Cardiac septum (tissue), 1 donor: ENCODE data around the gene CAPN3. TPM values are rescaled to one million over a fixed set of nuclear protein-coding genes. Genes with fewer than 3 reads are reported as not detected.

Experiments used
- DNase-seq: peaks from one replicate; pipeline ENCODE4 v3.0.0-alpha.2; 2020; ENCODE audit warnings: low spot score
- intact Hi-C: fragments of 100-400 bp; cut with DNase I; formaldehyde crosslinking; loops from one replicate; pipeline ENCODE4 v1.14.0; 2022
- total RNA-seq: library from RNA; stranded (reverse); fragmentation: NEBNext Ultra II Directional; extraction: Animal tissue kit (Norgen Biotek cat#: 25700); gene quantifications from one replicate; pipeline ENCODE4 v1.2.1, GENCODE V29; 2021
- donor health status: DM: no; HTN: no; CAD: no.

The CAPN3 gene
- total RNA-seq, 1 donor from 2014 or later, result 14.8 TPM

DNA sequence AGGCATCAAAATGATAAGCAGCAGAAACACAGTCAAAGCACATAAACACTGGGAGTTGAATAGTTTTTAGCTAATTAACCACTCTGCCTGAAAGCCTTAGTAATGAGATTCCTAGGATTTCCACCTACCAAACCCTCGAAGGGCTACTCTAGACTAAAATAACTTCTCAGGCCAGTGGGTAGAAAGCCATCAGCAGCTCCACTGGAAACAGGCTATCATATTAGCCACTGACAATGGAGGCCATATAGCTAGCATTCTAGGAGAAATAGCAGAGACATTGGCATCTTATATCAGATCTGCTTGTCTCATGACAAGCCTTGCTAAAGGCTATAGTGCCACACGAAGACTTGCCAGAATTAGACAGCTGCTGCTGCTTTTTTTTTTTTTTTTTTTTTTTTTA lies 4.5 kb upstream of the CAPN3 start:
- intact Hi-C loops, result no loop called here
- no peak for DNase-seq

DNA sequence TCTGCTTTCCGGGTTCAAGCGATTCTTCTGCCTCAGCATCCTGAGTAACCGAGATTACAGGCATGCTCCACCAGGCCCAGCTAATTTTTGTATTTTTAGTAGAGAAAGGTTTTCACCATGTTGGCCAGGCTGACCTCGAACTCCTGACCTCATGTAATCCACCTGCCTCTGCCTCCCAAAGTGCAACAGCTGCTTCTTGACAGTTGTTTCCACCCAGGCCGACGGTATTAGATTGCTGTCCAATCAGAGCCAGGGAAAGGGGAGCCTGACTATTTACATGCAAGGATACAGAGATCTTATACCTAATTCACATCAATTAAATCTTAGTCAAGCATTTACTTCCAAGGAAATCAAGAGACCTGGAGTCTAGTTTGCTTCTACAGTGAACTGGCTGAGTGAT lies 4.0 kb upstream of the CAPN3 start:
- DNase-seq, result no peak
- intact Hi-C loops, result no loop called here

DNA sequence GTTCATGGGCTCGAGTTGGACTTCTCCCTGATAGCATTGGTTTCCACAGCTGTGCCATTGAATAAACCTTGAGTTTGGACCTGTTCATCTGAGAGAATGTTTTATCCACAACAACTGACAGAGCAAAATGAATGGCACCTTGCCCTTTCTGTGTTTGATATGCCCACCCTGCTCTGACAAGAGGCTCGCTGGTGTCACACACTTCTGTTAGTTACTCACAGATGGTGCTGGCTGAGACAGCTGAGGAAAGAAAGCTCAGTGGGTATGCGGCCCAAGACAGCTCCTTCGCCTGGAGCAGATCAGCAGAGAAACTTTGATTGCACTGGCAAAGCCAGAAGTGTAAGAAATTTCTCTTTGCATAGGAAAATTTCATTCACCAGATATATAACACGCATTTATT lies 2.5 kb upstream of the CAPN3 start:
- DNase-seq, result no peak
- intact Hi-C loops, result no loop called here

DNA sequence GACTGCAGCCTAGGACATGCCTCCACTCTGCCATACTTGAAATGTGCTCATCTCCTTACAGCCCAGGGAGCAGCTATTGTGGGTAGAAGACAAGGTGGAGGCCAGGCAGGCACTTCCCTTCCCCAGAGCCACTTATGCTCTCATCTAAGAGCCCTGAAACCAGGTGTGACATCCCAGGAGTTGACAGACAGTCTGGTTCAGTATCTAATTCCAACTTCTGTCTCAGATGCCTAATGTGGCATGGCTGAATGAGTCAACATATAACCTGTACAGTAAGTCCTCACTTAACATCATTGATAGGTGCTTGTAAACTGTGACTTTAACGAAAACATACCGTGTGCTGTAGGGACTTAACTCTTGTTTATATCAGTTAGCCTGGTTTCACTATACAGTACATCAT lies 1.2 kb upstream of the CAPN3 start:
- DNase-seq, result no peak
- intact Hi-C loops, result no loop called here

DNA sequence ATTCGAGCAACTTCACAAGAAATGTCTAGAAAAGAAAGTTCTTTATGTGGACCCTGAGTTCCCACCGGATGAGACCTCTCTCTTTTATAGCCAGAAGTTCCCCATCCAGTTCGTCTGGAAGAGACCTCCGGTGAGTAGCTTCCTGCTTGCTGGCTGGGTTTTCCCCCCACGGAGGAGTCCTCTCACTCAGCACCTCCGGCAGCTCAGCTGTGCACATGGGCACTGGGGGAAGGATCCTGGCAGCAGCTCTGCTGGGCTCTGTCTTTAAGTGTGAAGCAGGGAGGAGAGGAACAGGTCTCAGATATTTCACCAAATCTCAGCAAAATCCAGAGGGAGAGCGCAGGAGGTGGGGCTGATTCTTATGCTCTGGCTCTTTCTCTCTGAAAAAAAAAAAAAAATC lies 684 bp downstream of the CAPN3 start:
- intact Hi-C loops, result no loop called here
- DNase-seq, result no peak

DNA sequence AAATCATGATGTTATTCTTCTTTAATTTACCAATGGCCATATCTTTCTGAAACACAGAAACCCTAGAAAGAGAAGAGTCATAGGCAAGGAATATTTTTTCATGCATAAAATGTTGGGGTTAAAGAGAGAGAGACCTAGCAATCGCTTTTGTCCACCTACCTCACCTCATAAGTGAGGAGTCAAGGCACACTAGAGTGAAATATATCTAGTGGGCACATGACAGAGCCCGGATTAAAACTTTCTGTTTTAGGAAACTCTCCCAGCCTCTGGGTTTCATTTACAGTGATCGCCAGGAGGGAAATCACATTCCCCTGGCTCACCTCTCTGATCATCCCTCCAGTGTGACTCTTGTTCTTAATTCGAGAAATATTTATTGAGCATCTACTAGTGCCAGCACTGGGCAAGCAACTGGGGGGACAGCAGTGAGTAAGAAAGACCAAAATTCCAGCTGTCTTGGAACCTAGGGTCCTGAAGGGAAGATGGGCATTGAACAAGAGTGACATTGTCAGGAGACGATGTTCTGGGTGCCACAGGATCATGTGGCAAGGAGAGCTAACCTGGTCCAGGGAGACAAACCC lies 1.3 kb downstream of the CAPN3 start:
- no peak for DNase-seq
- intact Hi-C loops, result no loop called here

DNA sequence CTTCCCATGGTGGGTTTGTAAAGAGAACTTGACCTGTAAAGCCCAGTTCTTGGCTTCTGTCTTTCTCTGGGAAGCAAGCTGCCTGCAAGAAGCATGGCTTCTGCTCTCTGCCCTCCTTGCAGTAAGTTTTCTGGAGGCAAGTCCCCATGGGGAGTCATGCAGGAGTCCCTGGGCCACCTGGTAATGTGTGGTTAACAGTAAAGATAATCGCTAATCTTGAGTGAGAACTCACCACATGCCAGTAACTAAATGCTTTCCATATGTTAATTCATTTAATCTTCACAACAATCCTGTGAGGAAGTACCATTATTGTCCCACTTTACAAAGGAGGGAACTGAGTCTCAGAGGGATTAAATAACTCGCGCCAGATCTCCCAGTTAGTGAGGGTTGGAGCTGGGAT lies 4.2 kb downstream of the CAPN3 start:
- intact Hi-C loops, result no loop called here
- no peak for DNase-seq

DNA sequence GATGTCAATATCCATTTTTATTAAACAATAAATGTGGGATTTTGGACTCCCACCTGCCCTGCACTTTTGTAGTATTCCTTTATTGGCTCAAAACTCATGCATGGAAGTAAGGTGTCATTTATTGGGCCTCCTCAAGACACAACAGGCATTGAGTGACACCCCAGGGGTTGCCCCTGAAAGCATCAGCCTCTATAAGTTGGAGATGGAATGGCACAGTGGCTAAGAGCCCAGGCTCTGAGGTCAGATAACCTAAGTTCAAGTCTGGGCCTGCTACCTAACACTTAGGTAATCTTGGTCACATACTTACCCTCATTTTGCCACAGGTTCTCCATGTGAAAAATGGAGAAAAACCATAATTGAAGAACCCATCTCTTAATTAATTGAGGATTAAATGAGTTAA lies 4.6 kb downstream of the CAPN3 start:
- intact Hi-C loops, result no loop called here
- DNase-seq, result no peak

DNA sequence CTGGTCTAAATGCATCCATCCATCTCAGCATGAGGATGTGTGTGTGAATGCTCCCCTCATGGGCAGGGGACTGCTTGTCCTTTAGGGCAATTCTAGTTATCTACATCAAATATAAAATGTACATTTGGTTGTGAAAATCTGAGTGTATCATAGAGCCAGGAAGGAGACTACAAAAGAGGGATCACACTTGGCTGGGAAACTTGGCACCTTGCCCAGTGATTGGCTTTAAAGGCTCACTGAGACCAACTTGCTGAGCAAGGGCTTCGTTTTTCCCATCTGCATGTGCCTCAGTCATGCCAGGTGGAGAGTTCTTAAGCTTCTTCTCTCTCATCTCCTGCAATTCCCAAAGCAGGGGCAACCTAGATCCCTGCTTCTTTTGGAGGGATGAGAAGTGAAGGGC lies 5.2 kb downstream of the CAPN3 start:
- DNase-seq, result no peak

DNA sequence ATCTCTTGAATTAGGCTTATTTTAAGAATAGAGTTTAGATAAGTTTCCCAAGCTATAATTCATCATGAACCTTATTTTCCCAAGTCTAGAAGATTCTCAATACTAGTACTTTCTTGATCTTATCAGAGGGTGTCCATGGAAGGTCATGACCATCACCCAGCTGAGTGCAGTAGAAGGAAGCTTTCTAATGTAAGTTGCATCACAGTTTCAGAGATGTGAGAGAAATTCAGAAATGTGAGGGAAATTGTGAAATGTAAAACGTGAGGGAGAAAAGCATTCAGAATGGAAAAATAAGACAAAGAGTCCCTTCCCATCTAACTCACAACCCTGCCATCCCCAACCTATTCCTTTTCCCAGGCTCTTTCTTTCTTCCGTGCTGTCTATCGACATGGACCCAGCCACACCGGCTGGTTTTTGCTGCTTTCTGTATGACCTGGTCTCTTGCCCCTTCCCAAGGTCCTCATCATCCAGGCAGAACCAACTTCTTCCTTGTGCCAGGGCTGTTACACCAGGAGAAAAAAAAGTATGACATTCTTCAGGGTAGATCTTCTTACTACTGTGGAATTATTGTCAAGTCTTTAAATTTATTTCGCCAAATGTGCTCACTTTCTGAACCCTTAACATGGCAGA lies 6.7 kb downstream of the CAPN3 start:
- DNase-seq, result no peak
- intact Hi-C loops, result no loop called here

More for the DNA sequence above, 5.2 kb downstream of the CAPN3 start:
- intact Hi-C loops, result no loop called here

DNA sequence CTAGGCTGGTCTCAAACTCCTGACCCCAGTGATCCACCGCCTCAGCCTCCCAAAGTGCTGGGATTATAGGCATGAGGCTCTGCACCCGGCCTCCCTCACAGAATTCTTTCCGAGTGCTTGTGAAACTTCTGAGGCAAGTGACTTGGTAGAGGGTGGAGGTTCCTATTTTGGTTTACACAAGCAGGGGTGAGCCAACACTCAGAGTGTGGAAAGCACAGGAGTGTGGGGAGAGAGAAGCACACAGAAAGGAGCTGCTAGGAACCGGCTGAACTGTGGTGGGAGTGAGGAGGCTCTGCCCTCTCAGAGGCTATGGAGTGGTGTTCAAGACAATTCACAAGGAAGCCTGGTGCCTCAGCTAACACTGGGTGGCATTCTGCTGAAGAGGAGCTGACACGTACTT lies 7.7 kb downstream of the CAPN3 start:
- no peak for DNase-seq
- intact Hi-C loops, result no loop called here

DNA sequence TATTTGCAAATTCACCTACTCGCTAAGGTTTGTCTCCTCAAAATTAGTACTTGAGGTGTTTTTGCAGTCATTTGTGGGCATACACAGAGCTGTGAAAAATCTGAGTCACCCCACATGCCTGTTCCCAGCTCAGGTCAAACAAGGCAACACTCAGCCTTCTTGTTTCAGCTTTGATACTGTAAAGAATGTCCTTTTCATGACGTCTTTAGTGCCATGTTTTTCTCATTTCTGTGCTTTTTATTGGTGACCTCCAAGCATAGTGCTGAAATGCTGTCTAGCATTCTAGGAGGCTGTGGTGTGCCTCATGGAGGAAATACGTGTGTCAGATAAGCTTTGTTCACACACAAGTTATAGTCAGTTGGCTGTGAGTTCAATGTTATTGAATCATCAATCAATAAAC lies 8.8 kb downstream of the CAPN3 start:
- intact Hi-C loops, result no loop called here
- no peak for DNase-seq

DNA sequence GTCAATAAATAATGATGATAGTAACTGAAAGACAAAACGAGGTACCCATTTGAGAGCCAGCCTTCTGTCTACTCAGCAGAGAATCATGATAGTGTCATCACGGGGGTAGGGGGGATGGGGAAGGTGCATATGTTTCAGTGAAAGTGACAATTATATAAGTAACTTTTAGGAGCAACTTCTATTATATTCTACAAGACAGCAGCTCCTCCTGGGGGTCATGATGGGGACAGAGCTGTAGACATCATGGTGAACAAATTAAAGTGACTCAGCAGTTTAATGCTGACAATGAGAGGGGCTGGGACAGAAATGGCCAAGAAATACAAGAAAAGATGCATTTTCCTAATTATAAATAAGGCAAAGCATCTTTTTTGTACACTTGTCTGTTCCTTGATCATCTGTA lies 11.8 kb downstream of the CAPN3 start:
- intact Hi-C loops, result no loop called here
- DNase-seq, result no peak

DNA sequence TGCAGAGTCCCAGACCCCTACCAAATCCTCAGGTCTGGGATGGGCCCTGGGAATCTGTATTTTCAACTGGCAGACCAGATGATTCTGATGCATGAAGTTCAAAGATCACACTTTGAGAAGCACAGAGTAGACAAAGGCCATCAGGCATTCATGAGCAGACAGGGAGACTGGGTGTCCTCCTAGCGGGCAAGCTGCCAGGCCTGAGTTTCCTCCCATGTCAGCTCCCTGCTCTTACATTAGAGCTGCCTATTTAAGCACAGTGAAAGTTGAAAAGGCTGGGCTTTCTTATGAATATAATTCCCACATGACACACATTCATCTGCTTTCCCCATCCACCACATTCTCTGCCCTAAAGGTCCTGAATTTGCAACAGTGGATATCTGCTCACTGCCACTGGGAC lies 14.0 kb downstream of the CAPN3 start:
- no peak for DNase-seq
- intact Hi-C loops, result no loop called here

DNA sequence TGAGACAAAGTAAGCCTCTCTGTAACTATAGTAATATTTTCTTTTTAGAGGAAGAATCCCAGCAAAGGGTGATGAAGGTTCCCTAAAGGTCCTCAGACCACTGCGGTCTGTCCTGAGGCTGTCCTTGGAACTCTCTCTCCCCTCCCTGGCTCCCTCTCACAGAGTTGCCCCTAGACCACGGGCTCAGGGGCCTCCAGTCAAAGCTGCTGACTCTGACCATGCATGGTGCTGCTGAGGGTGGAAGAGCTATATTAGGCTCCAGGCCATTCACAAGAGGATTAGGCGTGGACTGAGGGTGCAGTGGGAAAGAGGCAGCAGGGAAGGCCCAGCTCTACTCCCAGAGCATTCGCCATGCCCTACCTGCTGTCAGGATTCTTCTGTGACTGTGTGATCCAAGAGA lies 14.6 kb downstream of the CAPN3 start:
- intact Hi-C loops, result no loop called here
- DNase-seq, result no peak

DNA sequence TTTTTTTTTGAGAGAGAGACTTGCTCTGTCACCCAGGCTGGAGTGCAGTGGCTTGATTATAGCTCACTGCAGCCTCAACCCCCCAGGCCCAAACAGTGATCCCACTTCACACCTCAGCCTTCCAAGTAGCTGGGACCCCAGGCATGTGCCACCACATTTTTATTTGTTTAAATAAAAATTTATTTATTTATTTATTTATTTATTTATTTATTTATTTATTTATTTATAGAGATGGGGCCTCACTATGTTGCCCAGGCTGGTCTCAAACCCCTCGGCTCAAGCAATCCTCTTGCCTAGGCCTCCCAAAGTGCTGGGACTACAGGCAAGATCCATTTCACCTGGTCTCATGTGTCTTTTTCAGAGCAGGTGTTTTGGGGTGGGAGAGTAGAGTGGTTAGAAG lies 15.5 kb downstream of the CAPN3 start:
- intact Hi-C loops, result no loop called here
- DNase-seq, result no peak

DNA sequence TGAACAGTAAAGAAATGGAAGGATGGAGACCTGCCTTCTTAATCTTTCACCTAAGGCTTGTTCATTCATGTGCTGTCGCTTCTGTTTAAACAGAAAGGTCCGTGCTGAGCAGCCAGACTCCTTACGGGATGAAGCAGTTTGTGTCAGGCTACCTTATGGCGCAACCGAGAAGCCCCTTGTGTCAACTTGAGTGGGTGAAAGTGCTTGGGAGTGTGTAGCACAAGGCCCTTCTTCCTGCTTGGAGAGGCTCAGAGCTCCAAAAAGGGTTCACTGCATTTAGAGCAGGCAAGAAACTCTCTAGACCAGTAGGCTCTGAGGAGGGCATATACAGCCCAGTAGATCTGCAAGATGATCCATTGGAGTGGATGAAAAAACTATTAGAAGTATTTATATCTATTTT lies 16.0 kb downstream of the CAPN3 start:
- intact Hi-C loops, result no loop called here
- no peak for DNase-seq

DNA sequence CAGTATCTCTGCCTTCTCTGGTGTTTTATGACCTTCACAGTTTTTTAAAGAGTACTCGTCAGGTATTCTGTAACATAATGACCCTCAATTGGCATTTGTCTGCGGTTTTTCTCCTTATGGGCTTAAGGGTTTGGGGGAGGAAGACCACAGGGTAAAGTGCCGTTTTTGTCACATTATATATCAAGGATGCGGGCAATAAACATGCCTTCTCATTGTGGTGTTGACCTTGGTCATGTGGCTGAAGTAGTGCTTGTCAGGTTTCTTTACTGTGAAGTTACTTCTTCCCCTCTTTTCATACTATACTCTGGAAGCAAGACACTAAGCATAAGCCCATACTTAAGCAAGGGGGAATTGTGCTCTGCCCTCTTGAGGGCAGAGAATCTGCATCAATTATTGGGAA lies 16.6 kb downstream of the CAPN3 start:
- intact Hi-C loops, result no loop called here
- no peak for DNase-seq

DNA sequence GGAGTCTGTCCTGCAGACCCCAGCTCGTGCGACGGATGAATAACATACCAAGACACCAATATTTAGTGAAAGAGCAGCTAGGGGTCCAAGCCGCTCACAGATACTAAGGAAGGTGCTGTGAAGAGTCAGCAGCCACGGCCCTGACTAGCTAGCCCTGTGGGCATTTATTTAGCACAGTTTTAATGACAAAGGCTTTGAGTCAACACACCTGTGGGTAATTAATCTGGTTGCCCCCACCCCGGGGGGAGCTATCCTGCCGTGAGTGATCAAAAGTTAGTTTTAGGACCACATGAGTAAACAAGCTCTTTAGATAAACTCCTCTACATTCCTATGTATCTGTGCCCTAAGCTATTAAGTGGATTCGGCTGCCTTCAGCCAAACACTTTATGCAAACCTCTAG lies 18.7 kb downstream of the CAPN3 start:
- intact Hi-C loops, result no loop called here

DNA sequence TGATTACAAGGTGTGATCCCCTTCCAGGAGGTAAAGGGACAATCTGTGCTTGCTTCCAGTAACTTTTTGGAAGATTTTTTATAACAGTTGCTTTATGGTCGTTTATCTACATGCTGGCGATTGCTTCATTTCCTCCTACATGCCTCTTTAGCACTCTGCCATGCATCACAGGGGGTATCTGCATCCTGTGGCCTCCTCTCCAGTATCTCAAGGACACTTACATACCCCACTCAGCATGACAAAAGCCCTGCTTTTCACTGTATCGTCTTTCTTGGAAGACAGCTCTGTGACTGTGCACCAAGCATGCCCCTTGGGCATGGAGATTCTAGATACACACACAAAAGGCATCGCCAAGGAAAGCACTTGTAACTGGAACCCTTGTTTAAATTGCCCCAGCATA lies 25.3 kb downstream of the CAPN3 start:
- intact Hi-C loops, result no loop called here

More for the DNA sequence above, 18.7 kb downstream of the CAPN3 start:
- no peak for DNase-seq

DNA sequence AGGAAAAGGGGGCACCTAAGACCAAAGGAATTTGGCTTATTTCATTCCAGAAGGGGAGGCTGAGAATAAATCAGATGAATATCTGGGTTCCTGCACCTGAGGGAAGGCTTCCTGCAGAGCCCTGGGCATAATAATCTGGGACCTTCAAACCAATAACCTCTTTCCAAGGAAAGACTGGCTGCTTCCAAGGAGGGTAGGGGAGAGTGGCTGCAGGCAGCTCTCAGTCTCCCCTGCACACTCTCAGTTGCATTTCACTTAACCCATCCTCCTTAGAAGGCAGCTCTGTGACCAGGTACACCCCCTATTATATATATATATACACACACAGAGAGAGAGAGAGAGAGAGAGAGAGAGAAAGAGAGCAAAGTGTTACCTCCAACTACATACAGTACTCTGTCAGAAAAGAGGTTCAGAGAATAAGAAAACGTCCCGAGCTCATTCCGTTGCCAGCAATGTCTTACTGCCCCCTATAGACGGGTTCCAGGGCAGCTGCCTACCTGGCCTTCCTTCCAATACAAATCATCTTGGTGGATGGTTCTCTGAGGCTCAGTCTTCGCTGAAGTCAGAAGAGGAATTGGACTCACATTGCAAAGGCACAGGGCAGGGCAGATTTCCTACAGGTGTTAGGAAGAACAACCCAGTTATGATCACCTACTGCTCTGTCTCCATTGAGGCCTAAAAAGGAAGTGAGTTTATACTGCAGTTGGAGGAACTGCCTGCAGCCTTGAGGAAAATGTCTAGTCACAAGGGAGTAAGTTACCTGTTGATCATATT lies 26.1 kb downstream of the CAPN3 start:
- DNase-seq, result no peak
- intact Hi-C loops, result no loop called here

More for the DNA sequence above, 25.3 kb downstream of the CAPN3 start:
- DNase-seq, result no peak
